HT1080 (cell line): ENCODE data around the gene GDI2. TPM values are rescaled to one million over a fixed set of nuclear protein-coding genes. Genes with fewer than 3 reads are reported as not detected.
"Not testable (repeated sequence)": the region's sequence is repeated elsewhere in the genome, so short reads cannot be mapped to it uniquely, and the experiment has no call there.

Source experiments
- DNase-seq: peaks from one replicate; pipeline ENCODE4 v3.0.0-alpha.2; 2015; ENCODE audit warnings: low read depth
- total RNA-seq: library from RNA; depleted of rRNA; stranded (reverse); fragments of >200 nt; shearing (Covaris generic); gene quantifications from 2 replicates; pipeline ENCODE4 v1.2.3, GENCODE V29; 2014

The GDI2 gene
- total RNA-seq, 1 experiment from 2014 or later, result 405 TPM

- DNase-seq, result no peak
Measured at GRCh38 chr10:5788969-5789368, 24.3 kb downstream of the GDI2 start.

- no peak for DNase-seq
Measured at GRCh38 chr10:5783300-5783699, 29.9 kb downstream of the GDI2 start.

GRCh38 chr10:5782174-5782573 is 31.1 kb downstream of the GDI2 start:
- DNase-seq, result no peak

GRCh38 chr10:5779730-5780129 is 33.5 kb downstream of the GDI2 start:
- no peak for DNase-seq

GRCh38 chr10:5777758-5778157 is 35.5 kb downstream of the GDI2 start:
- not testable (repeated sequence) for DNase-seq

GRCh38 chr10:5776881-5777197 is 36.4 kb downstream of the GDI2 start:
- peak; percentile 77 for DNase-seq

- no peak for DNase-seq
Measured at GRCh38 chr10:5776136-5776880, 36.9 kb downstream of the GDI2 start.

GRCh38 chr10:5775685-5776084 is 37.5 kb downstream of the GDI2 start:
- DNase-seq, result no peak

- DNase-seq, result no peak
Measured at GRCh38 chr10:5774987-5775620, 38.1 kb downstream of the GDI2 start.

- DNase-seq, result no peak
Measured at GRCh38 chr10:5766189-5766588, 47.0 kb downstream of the GDI2 start.

- no peak for DNase-seq
Measured at GRCh38 chr10:5765617-5766016, 47.6 kb downstream of the GDI2 start.

GRCh38 chr10:5764422-5765297 is 48.6 kb downstream of the GDI2 start:
- no peak for DNase-seq

- DNase-seq, result no peak
Measured at GRCh38 chr10:5762531-5762930, 50.7 kb downstream of the GDI2 start.

- DNase-seq, result no peak
Measured at GRCh38 chr10:5761220-5761619, 52.0 kb downstream of the GDI2 start.

- DNase-seq, result no peak
Measured at GRCh38 chr10:5760515-5760914, 52.7 kb downstream of the GDI2 start.

- DNase-seq, result no peak
Measured at GRCh38 chr10:5758927-5759326, 54.3 kb downstream of the GDI2 start.

GRCh38 chr10:5757766-5758517 is 55.3 kb downstream of the GDI2 start:
- DNase-seq, result no peak

- DNase-seq, result no peak
Measured at GRCh38 chr10:5752301-5752871, 60.8 kb downstream of the GDI2 start.

- DNase-seq, result no peak
Measured at GRCh38 chr10:5751601-5752253, 61.5 kb downstream of the GDI2 start.

- DNase-seq, result no peak
Measured at GRCh38 chr10:5748394-5748803, 64.8 kb downstream of the GDI2 start.

- no peak for DNase-seq
Measured at GRCh38 chr10:5746197-5746596, 67.0 kb downstream of the GDI2 start.
